Hepatocyte (in vitro differentiated cells): ENCODE measurements around the gene RAPGEF5. TPM values are rescaled to one million over a fixed set of nuclear protein-coding genes. Genes with fewer than 3 reads are reported as not detected.
A peak's percentile ranks its signal among the peaks of the same experiment; 100 is the strongest.

Source experiments
- DNase-seq: peaks from one replicate; pipeline ENCODE4 v3.0.0-alpha.2; 2016; ENCODE audit warnings: low spot score
- H2AFZ ChIP-seq: fragments of 200-600 bp; sonication (generic); 2 replicates; pipeline ENCODE4 v1.6.0; 2016; ENCODE audit warnings: antibody characterized with exemption, mild to moderate bottlenecking
- H3K27ac ChIP-seq: fragments of 200-600 bp; sonication (generic); 2 replicates; pipeline ENCODE4 v1.5.1; 2016; ENCODE audit warnings: mild to moderate bottlenecking
- H3K27me3 ChIP-seq: fragments of 200-600 bp; sonication (generic); 2 replicates; pipeline ENCODE4 v1.6.1; 2016
- H3K36me3 ChIP-seq: fragments of 200-600 bp; sonication (generic); replicated peaks from 2 replicates; pipeline ENCODE4 v1.5.1; 2016; ENCODE audit warnings: low read depth; ENCODE audit not compliant: insufficient read depth
- H3K4me1 ChIP-seq: fragments of 200-600 bp; sonication (generic); 2 replicates; pipeline ENCODE4 v1.5.1; 2016; ENCODE audit warnings: mild to moderate bottlenecking, moderate library complexity; ENCODE audit not compliant: insufficient read depth
- H3K4me2 ChIP-seq: fragments of 200-600 bp; sonication (generic); 2 replicates; pipeline ENCODE4 v1.6.0; 2016
- H3K4me3 ChIP-seq: fragments of 200-600 bp; sonication (generic); 2 replicates; pipeline ENCODE4 v1.5.1; 2016; ENCODE audit warnings: mild to moderate bottlenecking
- H3K79me2 ChIP-seq: fragments of 200-600 bp; sonication (generic); 2 replicates; pipeline ENCODE4 v1.6.0; 2017; ENCODE audit warnings: mild to moderate bottlenecking
- H3K9me2 ChIP-seq: fragments of 200-600 bp; sonication (generic); replicated peaks from 2 replicates; pipeline ENCODE4 v1.6.0; 2017; ENCODE audit warnings: mild to moderate bottlenecking; ENCODE audit not compliant: insufficient read depth
- H3K9me3 ChIP-seq: fragments of 200-600 bp; sonication (generic); 2 replicates; pipeline ENCODE4 v1.5.1; 2016; ENCODE audit warnings: low read depth, mild to moderate bottlenecking
- H4K20me1 ChIP-seq: fragments of 200-600 bp; sonication (generic); 2 replicates; pipeline ENCODE4 v1.6.0; 2016; ENCODE audit warnings: mild to moderate bottlenecking; ENCODE audit not compliant: insufficient read depth, poor library complexity, severe bottlenecking
- EZH2 ChIP-seq: fragments of 200-600 bp; sonication (generic); IDR thresholded peaks from 2 replicates; pipeline ENCODE4 v1.6.1; 2016; ENCODE audit warnings: antibody characterized with exemption, mild to moderate bottlenecking, borderline replicate concordance
- EZH2phosphoT487 ChIP-seq: fragments of 200-600 bp; sonication (generic); IDR thresholded peaks from one replicate; pipeline ENCODE4 v1.6.1; 2018; ENCODE audit warnings: antibody characterized with exemption, mild to moderate bottlenecking, low read depth, moderate library complexity; ENCODE audit not compliant: unreplicated experiment, severe bottlenecking
- WGBS: methylation state at CpG from one replicate; pipeline ENCODE4 v1.1.6; 2016; ENCODE audit warnings: low lambda C conversion rate; ENCODE audit errors: missing lambda C conversion rate; 5-methylcytosine and 5-hydroxymethylcytosine counted together
- polyA plus RNA-seq: library from polyadenylated mRNA; unstranded; fragments of >200 nt; fragmentation: Nextera tagmentation; extraction: Ambion mirVana; gene quantifications from 2 replicates; pipeline ENCODE4 v1.2.1, GENCODE V29; 2016
- total RNA-seq: library from RNA; depleted of rRNA; stranded (reverse); fragments of >200 nt; gene quantifications from 2 replicates; pipeline ENCODE4 v1.2.3, GENCODE V29; 2014
- TF ChIP-seq, protein P1 (sequence below): fragments of 200-600 bp; sonication (generic); IDR thresholded peaks from 2 replicates; pipeline ENCODE4 v1.5.1; 2016; ENCODE audit warnings: antibody characterized with exemption, mild to moderate bottlenecking; ENCODE audit not compliant: poor library complexity

The RAPGEF5 gene
- total and polyA plus RNA-seq, 2 experiments from 2014 or later, result 5.2 to 14.5 TPM

DNA sequence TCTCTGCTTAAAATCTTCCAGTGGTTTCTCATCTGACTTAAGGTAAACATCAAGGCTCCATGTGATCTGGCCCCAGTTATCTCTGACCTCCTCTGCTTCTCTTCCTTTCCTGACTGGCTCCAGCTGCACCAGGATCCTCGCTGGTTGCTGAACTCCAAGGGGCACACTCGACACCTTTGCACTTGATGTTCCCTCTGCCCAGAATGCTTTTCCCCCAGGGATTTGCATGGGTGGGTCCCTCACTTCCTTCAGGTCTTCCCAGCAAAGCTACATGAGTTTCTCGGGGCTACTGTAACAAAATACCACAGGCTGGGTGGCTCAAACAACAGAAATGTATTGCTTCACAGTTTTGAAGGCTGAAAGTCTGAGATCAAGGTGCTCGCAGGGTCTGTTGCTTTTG is 245.3 kb downstream of the RAPGEF5 start:
- H3K36me3 ChIP-seq, result no peaks in the 10 kb centered on the region
- no peak overlapping the region for H3K27ac ChIP-seq
- no peak for DNase-seq
- no peaks in the 10 kb centered on the region for H3K79me2 ChIP-seq
- H3K9me2 ChIP-seq, result no peaks in the 10 kb centered on the region
- WGBS, result 82% methylated on average over 4 of the region's 4 CpGs
- H3K4me3 ChIP-seq, result no peak overlapping the region
- H3K4me2 ChIP-seq, result no peak overlapping the region
- H3K4me1 ChIP-seq, result no peaks in the 10 kb centered on the region
- H3K9me3 ChIP-seq, result no peaks in the 10 kb centered on the region
- no peaks in the 10 kb centered on the region for H4K20me1 ChIP-seq
- TF ChIP-seq EZH2, result no peak
- TF ChIP-seq, protein P1, sequence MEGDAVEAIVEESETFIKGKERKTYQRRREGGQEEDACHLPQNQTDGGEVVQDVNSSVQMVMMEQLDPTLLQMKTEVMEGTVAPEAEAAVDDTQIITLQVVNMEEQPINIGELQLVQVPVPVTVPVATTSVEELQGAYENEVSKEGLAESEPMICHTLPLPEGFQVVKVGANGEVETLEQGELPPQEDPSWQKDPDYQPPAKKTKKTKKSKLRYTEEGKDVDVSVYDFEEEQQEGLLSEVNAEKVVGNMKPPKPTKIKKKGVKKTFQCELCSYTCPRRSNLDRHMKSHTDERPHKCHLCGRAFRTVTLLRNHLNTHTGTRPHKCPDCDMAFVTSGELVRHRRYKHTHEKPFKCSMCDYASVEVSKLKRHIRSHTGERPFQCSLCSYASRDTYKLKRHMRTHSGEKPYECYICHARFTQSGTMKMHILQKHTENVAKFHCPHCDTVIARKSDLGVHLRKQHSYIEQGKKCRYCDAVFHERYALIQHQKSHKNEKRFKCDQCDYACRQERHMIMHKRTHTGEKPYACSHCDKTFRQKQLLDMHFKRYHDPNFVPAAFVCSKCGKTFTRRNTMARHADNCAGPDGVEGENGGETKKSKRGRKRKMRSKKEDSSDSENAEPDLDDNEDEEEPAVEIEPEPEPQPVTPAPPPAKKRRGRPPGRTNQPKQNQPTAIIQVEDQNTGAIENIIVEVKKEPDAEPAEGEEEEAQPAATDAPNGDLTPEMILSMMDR, result no peak
- TF ChIP-seq EZH2phosphoT487, result no peak
- no peaks in the 10 kb centered on the region for H3K27me3 ChIP-seq
- H2AFZ ChIP-seq, result no peak overlapping the region

DNA sequence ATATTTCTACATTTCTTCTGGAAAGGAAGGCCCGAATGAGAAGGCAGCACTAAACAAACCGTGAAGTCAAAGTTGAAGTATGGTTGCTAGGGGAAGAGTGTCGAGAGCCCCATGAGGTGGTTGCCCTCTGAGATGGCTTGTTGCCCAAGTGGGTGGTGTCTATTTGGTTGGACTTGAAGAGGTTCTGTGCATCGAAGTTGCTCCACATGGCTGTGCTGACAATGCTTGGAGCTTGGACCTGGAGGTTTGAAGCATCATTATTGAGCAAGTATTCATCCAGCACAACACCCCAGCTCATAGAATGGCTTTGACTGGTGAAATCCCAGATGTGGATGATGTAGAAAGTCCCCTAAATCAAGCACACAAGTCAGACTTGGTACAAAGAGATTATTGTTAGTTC is 246.1 kb downstream of the RAPGEF5 start:
- H3K4me3 ChIP-seq, result no peak overlapping the region
- H2AFZ ChIP-seq, result no peak overlapping the region
- TF ChIP-seq EZH2phosphoT487 (no peak), EZH2 (no peak)
- TF ChIP-seq, protein P1, result no peak
- no peaks in the 10 kb centered on the region for H3K36me3 ChIP-seq
- 93% methylated on average over 4 of the region's 4 CpGs for WGBS
- H4K20me1 ChIP-seq, result no peaks in the 10 kb centered on the region
- no peaks in the 10 kb centered on the region for H3K79me2 ChIP-seq
- H3K4me1 ChIP-seq, result no peaks in the 10 kb centered on the region
- no peaks in the 10 kb centered on the region for H3K27me3 ChIP-seq
- H3K4me2 ChIP-seq, result no peak overlapping the region
- DNase-seq, result no peak
- H3K9me3 ChIP-seq, result no peaks in the 10 kb centered on the region
- no peaks in the 10 kb centered on the region for H3K9me2 ChIP-seq
- no peak overlapping the region for H3K27ac ChIP-seq

DNA sequence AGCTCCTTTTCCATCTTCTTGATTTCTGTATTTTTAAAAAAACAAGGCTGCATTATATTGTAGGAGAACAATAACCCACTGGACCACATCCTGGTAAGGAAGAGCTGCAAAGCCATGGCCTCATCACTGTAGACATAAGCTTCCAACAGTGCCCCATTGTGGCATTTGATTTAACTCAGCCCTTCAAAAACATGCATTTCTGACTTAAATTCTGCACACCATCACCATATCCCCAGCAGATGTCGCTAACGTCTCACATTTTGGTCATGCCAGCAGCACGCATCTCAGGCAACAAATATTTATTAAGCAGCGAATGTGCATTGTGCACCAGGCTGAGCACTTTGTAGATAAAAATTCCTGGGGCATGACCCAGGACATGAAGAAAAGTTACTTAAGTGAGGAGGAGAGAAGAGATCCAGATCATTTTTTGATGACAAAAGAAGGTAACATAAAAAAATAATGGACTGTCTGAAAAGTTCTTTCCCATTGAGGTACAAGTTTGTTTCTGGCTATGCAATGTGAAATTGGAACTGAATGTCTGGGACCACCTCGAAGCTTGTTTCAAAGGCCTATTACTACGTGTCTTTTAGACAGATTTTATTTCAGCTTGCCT is 246.6 kb downstream of the RAPGEF5 start:
- H3K4me3 ChIP-seq, result no peak overlapping the region
- TF ChIP-seq EZH2, result no peak
- TF ChIP-seq, protein P1, result peak; percentile 96
- no peak overlapping the region for H2AFZ ChIP-seq
- no peaks in the 10 kb centered on the region for H3K9me3 ChIP-seq
- H3K9me2 ChIP-seq, result no peaks in the 10 kb centered on the region
- no peaks in the 10 kb centered on the region for H3K36me3 ChIP-seq
- H3K27ac ChIP-seq, result no peak overlapping the region
- H3K79me2 ChIP-seq, result no peaks in the 10 kb centered on the region
- H3K4me2 ChIP-seq, result no peak overlapping the region
- H4K20me1 ChIP-seq, result no peaks in the 10 kb centered on the region
- DNase-seq, result peak; percentile 84
- no peaks in the 10 kb centered on the region for H3K27me3 ChIP-seq
- 15% methylated on average over 6 of the region's 6 CpGs for WGBS
- no peaks in the 10 kb centered on the region for H3K4me1 ChIP-seq
